Measurements from ENCODE around the gene MLYCD. TPM values are rescaled to one million over a fixed set of nuclear protein-coding genes. Genes with fewer than 3 reads are reported as not detected.
A peak's percentile ranks its signal among the peaks of the same experiment; 100 is the strongest.

MLYCD gene
- total RNA-seq, 4 donors from 2014 or later, result 9.6 to 15.8 (median 12.3) TPM

DNA sequence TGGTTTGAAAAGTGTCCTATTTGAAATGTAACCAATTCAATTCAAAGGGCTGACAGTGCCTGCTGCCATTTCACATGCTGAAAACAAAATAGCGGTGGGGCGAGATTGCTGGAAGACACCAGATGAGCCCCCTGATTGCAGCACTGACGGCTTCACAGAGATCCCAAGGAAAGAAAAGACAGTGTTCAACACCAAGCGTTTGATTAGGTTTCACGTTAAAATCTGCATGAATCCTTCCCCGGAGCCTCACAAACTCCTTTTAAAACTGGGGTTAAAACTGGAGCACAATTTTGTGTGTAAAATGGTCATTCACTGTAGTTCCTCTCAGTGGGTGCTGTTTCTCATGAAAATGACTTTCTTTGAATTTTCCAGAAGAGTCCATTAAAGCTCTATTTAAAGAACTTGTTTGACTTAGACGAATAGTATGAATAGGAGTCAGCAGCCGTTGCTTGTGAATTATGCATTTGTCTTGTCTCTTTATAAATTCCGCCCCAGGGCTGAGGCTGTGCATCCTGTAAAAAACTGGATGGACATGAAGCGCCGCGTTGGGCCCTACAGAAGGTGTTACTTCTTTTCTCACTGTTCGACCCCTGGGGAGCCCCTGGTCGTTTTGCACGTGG, 8.8 kb downstream of the MLYCD start:
- no peaks in the 10 kb centered on the region for H3K27me3 ChIP-seq
- peaks cover 15 to 51% (median 31%) of the 10 kb centered on the region in 4 donors for H3K4me1 ChIP-seq
- H3K9me3 ChIP-seq, result no peaks in the 10 kb centered on the region
- intact Hi-C loops (cut with DNase I), result no loop called here
- no peak overlapping the region for H3K4me3 ChIP-seq
- no peak for DNase-seq (ENCODE audit: extremely low spot score)
- H3K36me3 ChIP-seq, result peaks cover 45 to 57% (median 51%) of the 10 kb centered on the region in 4 donors
- peak in 1 of 2 donors; percentile 7 for TF ChIP-seq POLR2AphosphoS5 (IDR thresholded peaks at IDR 0.05)
- no peak for TF ChIP-seq EP300 (IDR thresholded peaks at IDR 0.05)
- 55% methylated on average over 15 of the region's 15 CpGs for WGBS
- peak overlapping the region in 2 of 4 donors; percentile 46 to 53 for H3K27ac ChIP-seq (replicated peaks in 1 of 4)

- TF ChIP-seq, protein P1, sequence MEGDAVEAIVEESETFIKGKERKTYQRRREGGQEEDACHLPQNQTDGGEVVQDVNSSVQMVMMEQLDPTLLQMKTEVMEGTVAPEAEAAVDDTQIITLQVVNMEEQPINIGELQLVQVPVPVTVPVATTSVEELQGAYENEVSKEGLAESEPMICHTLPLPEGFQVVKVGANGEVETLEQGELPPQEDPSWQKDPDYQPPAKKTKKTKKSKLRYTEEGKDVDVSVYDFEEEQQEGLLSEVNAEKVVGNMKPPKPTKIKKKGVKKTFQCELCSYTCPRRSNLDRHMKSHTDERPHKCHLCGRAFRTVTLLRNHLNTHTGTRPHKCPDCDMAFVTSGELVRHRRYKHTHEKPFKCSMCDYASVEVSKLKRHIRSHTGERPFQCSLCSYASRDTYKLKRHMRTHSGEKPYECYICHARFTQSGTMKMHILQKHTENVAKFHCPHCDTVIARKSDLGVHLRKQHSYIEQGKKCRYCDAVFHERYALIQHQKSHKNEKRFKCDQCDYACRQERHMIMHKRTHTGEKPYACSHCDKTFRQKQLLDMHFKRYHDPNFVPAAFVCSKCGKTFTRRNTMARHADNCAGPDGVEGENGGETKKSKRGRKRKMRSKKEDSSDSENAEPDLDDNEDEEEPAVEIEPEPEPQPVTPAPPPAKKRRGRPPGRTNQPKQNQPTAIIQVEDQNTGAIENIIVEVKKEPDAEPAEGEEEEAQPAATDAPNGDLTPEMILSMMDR (IDR thresholded peaks at IDR 0.05), result no peak
- TF ChIP-seq POLR2AphosphoS5 (IDR thresholded peaks at IDR 0.05) (no peak), POLR2A (IDR thresholded peaks at IDR 0.05; ENCODE audit: low read depth) (no peak), EP300 (IDR thresholded peaks at IDR 0.05) (no peak)
Measured at GRCh38 chr16:83908798-83909197, 9.9 kb downstream of the MLYCD start.

GRCh38 chr16:83911290-83911689, 12.4 kb downstream of the MLYCD start:
- H3K27ac ChIP-seq (replicated peaks in 1 of 4), result no peak overlapping the region
- DNase-seq (ENCODE audit: extremely low spot score), result no peak
- TF ChIP-seq, protein P1 (IDR thresholded peaks at IDR 0.05), result no peak
- TF ChIP-seq EP300 (IDR thresholded peaks at IDR 0.05) (no peak), POLR2A (IDR thresholded peaks at IDR 0.05; ENCODE audit: low read depth) (no peak), POLR2AphosphoS5 (IDR thresholded peaks at IDR 0.05) (no peak)
- H3K9me3 ChIP-seq, result no peaks in the 10 kb centered on the region
- intact Hi-C loops (cut with DNase I), result no loop called here
- peaks cover 70 to 90% (median 80%) of the 10 kb centered on the region in 4 donors for H3K36me3 ChIP-seq
- 93% methylated on average over 10 of the region's 10 CpGs for WGBS
- no peaks in the 10 kb centered on the region for H3K27me3 ChIP-seq
- H3K4me1 ChIP-seq, result peaks cover 15 to 32% (median 21%) of the 10 kb centered on the region in 4 donors
- no peak overlapping the region for H3K4me3 ChIP-seq

More at GRCh38 chr16:83908798-83909197, 9.9 kb downstream of the MLYCD start:
- H3K4me1 ChIP-seq, result peaks cover 14 to 44% (median 31%) of the 10 kb centered on the region in 4 donors
- DNase-seq (ENCODE audit: extremely low spot score), result no peak
- H3K4me3 ChIP-seq, result no peak overlapping the region
- H3K36me3 ChIP-seq, result peaks cover 48 to 66% (median 57%) of the 10 kb centered on the region in 4 donors
- peak overlapping the region in 2 of 4 donors; percentile 46 to 53 for H3K27ac ChIP-seq (replicated peaks in 1 of 4)
- 83% methylated on average over 2 of the region's 2 CpGs for WGBS
- intact Hi-C loops (cut with DNase I), result no loop called here
- no peaks in the 10 kb centered on the region for H3K9me3 ChIP-seq
- no peaks in the 10 kb centered on the region for H3K27me3 ChIP-seq

- peaks cover 15 to 22% (median 19%) of the 10 kb centered on the region in 4 donors for H3K4me1 ChIP-seq
- no peak for DNase-seq (ENCODE audit: extremely low spot score)
- H3K27ac ChIP-seq (replicated peaks in 1 of 4), result peak overlapping the region; percentile 59 to 82 (median 76)
- 68% methylated on average over 10 of the region's 12 CpGs for WGBS
- no peaks in the 10 kb centered on the region for H3K27me3 ChIP-seq
- peaks cover 73 to 100% (median 87%) of the 10 kb centered on the region in 4 donors for H3K36me3 ChIP-seq
- H3K9me3 ChIP-seq, result no peaks in the 10 kb centered on the region
- intact Hi-C loops (cut with DNase I), result no loop called here
- TF ChIP-seq, protein P1 (IDR thresholded peaks at IDR 0.05), result no peak
- TF ChIP-seq POLR2A (IDR thresholded peaks at IDR 0.05; ENCODE audit: low read depth) (no peak), POLR2AphosphoS5 (IDR thresholded peaks at IDR 0.05) (no peak), EP300 (IDR thresholded peaks at IDR 0.05) (no peak)
- H3K4me3 ChIP-seq, result no peak overlapping the region
Measured at GRCh38 chr16:83912519-83913244, 13.8 kb downstream of the MLYCD start.

- DNase-seq (ENCODE audit: extremely low spot score), result no peak
- H3K4me3 ChIP-seq, result no peak overlapping the region
- no peaks in the 10 kb centered on the region for H3K9me3 ChIP-seq
- peaks cover 73 to 100% (median 87%) of the 10 kb centered on the region in 4 donors for H3K36me3 ChIP-seq
- H3K27ac ChIP-seq (replicated peaks in 1 of 4), result peak overlapping the region; percentile 59 to 82 (median 76)
- TF ChIP-seq EP300 (IDR thresholded peaks at IDR 0.05), result no peak
- peak; percentile 60 to 78 for TF ChIP-seq POLR2AphosphoS5 (IDR thresholded peaks at IDR 0.05)
- TF ChIP-seq POLR2A (IDR thresholded peaks at IDR 0.05; ENCODE audit: low read depth), result no peak
- intact Hi-C loops (cut with DNase I), result no loop called here
- WGBS, result 40% methylated on average over 15 of the region's 15 CpGs
- no peaks in the 10 kb centered on the region for H3K27me3 ChIP-seq
- peaks cover 15 to 17% (median 16%) of the 10 kb centered on the region in 4 donors for H3K4me1 ChIP-seq
Measured at GRCh38 chr16:83913245-83913633, 14.3 kb downstream of the MLYCD start.

Data from esophagus muscularis mucosa (tissue), 4 donors.